HCEC 1CT (cell line): Measurements from ENCODE around the gene SETD1B.

Experiments
- DNase-seq: peaks from one replicate; pipeline ENCODE4 v3.0.0-alpha.2; 2017

The SETD1B gene

DNA sequence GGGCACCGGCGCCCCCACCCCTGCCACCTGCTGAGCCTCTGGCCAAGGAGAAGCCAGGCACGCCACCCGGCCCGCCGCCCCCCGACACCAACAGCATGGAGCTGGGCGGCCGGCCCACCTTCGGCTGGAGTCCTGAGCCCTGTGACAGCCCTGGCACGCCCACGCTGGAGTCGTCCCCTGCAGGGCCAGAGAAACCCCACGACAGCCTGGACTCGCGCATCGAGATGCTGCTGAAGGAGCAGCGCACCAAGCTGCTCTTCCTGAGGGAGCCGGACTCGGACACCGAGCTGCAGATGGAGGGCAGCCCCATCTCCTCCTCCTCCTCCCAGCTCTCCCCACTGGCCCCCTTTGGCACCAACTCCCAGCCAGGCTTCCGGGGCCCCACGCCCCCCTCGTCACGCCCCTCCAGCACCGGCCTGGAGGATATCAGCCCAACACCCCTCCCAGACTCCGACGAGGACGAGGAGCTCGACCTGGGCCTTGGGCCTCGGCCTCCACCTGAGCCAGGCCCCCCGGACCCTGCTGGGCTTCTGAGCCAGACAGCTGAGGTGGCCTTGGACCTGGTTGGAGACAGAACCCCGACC is 6.5 kb downstream of the SETD1B start:
- no peak for DNase-seq

DNA sequence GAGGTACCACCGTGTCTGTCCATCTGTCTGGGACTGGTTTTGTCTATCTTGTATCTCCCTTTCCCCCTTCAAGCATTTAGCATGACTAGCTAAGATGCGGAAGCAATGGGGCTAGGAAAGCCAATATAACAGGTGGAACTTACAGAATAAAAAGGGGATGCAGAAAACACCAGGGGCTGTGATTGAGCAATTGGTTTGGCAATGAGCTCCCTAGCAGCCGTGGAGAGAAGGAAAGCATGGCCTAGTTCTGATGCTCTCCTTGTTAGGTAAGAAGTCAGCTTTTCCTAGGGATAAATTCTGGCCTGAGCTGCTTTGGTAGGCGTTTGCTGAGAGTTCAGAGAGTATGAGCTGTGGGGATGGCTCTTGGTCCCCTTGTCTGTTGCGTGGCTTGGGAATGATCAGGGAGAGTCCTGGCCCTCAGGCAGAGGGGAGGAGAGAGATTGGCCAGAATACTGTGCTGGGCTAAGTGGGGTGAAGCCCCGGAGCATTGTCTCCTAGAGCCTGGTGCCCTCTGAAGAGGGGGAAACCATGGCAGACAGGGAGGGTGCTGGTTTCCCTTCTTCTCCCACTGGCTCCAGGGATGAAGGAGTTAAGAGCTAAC is 7.1 kb downstream of the SETD1B start:
- no peak for DNase-seq

DNA sequence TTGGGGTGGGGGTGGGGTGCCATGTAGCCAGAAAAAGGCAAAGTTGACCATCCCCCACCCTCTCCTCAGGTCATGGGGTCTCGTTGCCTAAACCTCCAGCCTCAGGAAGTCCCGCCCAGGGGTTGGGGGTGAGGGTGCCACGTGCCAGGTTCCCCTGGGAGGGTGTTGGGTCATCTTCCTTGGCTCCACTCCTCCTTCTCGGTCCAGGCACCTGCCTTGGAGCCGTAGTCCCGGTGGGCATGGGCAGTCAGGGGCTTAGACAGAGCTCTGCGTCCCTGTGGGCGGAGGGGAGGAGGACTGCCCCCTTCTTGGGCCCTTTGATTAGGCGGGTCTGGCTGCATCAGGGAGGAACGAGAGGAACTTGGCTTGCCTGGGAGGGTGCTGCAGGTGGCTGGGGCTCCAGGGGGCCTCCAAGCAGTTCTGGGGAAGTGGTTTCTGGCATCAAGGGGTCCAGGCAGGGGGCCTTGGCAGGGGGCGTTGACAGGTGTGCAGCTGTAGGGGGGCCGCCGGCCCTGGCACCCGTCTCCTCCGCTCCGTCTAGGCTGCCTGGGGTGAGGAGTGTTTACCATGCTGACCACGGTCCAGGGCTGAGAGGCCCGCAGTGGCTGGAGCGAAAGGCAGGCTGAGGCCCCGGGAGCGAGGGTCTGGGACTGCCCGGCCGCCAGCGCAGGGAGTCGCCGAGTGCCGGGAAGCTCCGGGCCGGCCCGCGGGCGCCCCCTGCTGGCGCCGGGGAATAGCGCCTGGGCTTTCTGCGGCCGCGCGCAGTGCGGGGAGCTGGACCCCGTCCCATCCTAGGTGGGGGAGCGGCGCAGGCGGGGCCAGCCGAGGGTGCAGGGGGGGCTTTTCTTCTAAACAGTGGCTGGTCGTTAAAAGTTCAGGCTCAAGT is 7.9 kb downstream of the SETD1B start:
- DNase-seq, result peak; percentile 68

DNA sequence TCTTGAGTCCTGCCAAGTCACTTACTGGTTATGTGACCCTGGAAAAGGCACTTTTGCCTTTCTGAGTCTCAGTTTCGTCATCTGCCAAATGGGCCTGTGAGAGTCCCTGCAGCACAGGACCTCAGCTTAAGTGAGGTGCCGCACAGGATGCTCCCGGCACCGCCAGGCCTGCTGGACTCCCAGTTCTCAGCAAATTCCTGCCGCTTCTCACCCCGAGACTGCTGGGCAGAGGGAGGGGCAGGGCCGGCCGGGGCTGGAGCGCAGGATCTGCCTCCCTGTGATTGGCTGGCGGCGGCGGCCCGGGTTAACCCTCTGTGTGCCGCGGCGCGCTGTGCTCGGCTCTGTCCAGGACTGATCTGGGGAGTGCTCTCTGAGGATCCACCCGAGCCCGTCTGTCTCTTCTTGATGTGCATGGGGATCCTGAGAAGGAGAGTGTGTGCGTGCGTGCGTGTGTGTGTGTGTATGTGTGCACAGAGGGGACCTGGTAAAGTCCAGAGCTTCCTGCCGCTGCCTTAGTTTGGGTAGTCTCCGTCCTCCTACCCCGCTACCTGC is 8.6 kb downstream of the SETD1B start:
- DNase-seq, result peak; percentile 71

DNA sequence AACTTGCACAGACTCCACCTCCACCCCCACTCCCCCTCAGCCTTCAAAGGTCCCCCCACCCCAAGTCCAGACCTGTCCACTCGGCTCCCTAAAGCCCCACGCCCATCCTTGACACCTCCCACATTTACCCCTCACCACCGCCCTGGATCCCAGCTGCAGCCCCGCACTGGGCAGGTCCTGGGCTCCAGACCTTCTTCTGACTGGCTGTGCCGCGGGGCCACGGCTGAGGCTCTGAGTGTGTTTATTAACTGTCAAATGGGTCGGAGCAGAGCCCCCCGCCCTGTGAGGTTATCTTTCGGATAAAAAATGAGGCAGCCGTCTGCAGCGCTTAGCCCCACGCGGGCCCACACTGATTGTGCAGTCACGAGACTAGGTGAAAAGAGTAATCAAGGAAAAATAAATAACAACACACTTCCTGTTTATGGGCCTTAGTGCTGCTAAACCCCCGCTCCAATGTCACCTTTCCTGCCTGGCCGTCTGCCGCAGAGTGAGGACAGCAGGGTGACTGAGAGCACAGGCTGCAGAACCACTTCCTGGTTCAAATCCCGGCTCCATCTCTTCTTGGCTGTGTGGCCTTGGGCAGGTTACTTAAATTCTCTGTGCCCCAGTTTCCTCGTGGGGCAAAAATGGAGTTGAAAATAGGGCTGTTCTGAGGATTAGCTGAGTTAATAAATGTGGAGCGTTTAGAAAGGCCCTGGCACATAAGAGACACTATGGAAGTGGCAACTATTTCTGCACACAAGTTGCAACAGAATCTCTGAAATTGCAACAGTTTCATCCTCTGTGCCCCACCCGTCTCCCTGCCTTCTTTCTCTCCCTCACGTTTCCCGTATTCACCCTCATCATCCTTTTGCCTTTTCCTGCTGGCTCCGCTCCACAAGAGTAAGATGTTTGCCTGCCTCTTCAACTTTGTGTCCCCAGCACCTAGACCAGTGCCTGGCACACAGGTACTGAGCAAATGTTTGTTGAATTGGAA is 9.4 kb downstream of the SETD1B start:
- DNase-seq, result no peak

DNA sequence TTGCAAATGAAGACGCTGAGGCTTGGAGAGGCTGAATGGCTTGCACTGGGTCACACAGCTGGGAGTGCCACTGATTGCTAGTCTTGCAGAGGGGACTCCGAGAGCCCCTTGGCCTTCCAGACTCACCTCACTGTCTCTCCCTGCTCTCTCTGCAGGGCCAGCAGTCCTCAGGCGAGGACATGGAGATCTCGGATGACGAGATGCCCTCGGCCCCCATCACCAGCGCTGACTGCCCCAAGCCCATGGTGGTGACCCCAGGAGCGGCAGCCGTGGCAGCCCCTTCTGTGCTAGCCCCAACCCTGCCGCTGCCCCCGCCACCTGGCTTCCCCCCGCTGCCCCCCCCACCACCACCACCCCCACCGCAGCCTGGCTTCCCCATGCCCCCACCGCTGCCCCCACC is 10.1 kb downstream of the SETD1B start:
- DNase-seq, result no peak

DNA sequence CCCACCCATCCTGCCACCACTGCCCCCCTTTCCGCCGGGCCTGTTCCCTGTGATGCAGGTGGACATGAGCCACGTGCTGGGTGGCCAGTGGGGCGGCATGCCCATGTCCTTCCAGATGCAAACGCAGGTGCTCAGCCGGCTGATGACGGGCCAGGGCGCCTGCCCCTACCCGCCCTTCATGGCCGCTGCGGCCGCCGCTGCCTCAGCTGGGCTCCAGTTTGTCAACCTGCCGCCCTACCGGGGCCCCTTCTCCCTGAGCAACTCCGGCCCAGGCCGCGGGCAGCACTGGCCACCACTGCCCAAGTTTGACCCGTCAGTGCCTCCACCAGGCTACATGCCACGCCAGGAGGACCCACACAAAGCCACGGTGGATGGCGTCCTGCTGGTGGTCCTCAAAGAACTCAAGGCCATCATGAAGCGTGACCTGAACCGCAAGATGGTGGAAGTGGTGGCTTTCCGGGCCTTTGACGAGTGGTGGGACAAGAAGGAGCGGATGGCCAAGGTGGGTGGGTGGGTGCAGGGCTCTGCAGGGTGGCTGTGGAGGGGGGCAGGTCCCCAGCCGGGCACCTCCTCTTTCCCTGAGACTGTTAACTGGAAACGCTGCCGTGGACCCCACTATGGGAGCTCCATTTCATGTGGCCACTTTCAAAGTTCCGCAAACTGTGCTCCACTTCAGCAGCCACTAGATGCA is 10.8 kb downstream of the SETD1B start:
- no peak for DNase-seq

DNA sequence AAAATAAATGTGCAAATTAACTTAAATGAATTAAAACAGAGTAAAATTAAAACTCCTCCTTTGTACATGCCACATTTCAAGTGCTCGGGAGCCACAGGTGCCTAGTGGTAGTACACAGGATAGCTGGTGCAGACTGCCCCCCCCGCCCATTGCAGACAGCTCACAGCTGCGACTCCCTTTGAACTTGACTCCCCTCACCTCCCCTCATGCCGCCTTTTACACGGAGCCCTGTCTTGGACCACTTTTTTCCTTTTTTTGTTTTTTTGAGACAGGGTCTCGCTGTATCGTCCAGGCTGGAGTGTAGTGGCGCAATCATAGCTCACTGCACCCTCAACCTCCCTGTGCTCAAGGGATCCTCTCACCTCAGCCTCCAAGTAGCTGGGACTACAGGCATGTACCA is 11.5 kb downstream of the SETD1B start:
- DNase-seq, result no peak

DNA sequence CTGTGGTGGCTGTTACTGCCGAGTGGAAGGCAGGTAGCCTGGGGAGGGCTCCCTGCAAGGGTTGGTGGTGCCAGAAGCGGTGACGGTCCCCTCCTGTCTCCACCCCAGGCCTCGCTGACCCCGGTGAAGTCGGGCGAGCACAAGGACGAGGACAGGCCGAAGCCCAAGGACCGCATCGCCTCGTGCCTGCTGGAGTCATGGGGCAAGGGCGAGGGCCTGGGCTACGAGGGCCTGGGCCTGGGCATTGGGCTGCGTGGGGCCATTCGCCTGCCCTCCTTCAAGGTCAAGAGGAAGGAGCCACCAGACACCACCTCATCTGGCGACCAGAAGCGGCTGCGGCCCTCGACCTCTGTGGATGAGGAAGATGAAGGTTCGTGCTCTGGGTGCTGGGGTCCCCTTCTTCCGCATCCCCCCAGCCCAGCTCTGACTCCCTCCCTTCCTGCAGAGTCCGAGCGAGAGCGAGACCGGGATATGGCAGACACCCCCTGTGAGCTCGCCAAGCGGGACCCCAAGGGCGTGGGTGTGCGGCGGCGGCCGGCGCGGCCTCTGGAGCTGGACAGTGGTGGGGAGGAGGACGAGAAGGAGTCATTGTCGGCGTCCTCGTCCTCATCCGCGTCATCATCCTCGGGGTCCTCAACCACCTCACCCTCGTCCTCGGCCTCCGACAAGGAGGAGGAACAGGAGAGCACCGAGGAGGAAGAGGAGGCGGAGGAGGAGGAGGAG is 13.3 kb downstream of the SETD1B start:
- no peak for DNase-seq

DNA sequence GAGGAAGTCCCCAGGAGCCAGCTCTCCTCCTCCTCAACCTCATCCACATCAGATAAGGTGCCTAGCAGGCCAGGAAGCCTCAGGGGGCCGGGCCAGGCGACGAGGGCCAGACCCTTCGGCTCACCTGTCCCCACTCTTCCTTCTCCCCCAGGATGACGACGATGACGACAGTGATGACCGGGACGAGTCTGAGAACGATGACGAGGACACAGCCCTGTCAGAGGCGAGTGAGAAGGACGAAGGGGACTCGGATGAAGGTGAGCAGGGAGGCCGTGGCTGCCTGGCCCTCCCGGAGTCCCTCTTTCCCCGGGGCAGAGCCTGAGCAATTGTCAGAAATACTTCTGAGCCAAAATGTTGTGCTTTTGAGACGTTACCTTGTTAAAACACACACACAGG is 13.8 kb downstream of the SETD1B start:
- no peak for DNase-seq

DNA sequence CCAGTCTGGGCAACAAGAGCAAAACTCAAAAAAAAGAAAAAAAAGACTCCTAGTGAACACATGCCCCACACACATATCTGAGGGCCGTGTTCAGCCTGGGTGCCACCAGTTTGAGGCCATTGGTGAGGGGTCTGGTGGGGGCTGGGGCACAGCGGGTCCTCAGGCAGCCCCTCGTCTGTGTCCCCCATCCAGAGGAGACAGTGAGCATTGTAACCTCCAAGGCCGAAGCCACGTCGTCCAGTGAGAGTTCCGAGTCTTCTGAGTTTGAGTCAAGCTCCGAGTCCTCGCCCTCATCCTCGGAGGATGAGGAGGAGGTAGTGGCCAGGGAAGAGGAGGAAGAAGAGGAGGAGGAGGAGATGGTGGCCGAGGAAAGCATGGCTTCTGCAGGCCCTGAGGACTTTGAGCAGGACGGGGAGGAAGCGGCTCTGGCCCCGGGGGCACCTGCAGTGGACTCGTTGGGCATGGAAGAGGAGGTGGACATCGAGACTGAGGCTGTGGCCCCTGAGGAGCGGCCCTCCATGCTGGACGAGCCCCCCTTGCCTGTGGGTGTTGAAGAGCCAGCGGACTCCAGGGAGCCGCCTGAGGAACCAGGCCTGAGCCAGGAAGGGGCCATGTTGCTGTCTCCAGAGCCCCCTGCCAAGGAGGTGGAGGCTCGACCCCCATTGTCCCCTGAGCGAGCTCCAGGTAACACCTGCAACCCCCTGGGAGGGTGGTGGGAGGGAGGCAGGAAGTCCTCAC is 15.6 kb downstream of the SETD1B start:
- DNase-seq, result no peak

DNA sequence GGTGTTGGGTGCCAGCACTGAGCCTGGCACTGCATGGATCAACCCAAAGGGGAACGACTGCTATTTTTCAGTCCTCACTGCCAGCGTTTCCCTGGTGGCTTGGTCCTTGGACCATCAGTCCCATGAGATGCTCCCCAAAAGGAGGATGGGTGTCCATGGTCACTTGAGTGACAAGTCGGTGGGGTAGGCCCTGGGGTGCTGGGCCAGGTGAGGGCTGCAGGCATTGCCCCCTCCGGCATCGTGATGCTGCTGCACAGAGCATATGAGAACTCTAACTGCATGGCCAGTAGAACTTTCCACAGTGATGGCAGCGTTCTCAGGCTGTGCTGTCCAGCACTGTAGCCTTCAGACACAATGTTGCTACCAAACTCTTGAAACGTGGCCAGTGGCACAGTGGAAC is 16.2 kb downstream of the SETD1B start:
- DNase-seq, result no peak

DNA sequence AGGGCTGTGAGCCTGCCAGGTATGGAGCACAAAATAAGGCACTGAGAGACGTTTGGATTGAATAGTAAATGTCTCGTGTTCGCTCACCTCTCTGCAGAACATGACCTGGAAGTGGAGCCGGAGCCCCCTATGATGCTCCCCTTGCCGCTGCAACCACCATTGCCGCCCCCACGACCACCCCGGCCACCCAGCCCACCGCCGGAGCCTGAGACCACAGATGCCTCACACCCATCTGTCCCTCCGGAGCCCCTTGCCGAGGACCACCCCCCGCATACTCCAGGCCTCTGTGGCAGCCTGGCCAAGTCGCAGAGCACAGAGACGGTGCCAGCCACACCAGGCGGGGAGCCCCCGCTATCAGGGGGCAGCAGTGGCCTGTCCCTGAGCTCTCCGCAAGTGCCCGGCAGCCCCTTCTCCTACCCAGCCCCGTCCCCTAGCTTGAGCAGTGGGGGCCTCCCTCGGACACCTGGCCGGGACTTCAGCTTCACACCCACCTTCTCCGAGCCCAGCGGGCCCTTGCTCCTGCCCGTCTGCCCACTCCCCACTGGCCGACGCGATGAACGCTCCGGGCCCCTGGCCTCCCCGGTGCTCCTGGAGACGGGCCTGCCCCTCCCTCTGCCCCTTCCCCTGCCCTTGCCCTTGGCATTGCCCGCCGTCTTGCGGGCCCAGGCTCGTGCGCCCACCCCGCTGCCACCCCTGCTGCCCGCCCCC is 18.7 kb downstream of the SETD1B start:
- no peak for DNase-seq

DNA sequence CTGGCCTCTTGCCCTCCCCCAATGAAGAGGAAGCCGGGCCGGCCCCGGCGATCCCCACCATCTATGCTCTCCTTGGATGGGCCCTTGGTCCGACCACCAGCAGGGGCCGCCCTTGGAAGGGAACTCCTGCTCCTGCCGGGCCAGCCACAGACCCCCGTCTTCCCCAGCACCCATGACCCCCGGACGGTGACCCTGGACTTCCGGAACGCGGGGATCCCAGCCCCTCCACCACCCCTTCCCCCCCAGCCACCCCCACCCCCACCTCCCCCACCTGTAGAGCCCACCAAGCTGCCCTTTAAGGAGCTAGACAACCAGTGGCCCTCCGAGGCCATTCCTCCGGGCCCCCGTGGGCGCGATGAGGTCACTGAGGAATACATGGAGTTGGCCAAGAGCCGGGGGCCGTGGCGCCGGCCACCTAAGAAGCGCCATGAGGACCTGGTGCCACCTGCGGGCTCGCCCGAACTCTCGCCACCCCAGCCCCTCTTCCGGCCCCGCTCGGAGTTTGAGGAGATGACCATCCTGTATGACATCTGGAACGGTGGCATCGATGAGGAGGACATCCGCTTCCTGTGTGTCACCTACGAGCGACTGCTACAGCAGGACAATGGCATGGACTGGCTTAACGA is 19.4 kb downstream of the SETD1B start:
- DNase-seq, result no peak

DNA sequence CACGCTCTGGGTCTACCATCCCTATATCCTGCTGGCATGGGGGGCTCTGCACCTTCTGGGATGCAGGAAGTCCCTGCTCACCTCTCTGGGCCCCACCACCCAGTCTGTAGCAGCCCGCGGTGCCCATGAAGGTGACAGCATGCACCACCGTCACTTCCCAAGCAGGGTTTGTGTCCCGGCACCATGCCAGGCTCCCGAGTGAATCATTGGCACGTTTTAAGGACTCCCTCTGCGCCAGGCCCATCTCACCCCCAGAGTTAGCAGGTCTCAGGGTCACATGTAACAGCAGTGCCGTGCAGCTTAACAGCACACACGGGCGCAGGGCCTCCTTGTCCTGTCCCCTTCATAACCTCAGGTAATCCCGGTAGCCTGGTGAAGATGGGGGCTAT is 19.9 kb downstream of the SETD1B start:
- no peak for DNase-seq

DNA sequence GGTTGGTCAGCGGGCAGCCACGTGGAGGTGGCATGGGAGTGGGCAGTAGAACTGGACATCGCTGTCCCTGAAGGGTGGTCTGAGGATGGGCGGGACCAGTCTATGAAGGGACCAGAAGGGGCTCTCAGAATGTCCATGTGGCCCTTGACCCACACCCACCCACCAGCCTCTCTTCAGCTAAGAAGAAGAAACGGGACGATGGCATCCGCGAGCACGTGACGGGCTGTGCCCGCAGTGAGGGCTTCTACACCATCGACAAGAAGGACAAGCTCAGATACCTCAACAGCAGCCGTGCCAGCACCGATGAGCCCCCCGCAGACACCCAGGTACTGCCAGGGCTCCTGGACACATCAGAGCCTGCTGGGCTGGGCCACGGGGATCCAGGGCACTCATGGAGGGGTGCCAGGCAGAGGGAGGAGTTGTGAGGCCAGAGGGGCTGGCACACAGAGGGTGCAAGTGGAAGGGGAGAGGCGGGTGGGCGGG is 21.3 kb downstream of the SETD1B start:
- no peak for DNase-seq

DNA sequence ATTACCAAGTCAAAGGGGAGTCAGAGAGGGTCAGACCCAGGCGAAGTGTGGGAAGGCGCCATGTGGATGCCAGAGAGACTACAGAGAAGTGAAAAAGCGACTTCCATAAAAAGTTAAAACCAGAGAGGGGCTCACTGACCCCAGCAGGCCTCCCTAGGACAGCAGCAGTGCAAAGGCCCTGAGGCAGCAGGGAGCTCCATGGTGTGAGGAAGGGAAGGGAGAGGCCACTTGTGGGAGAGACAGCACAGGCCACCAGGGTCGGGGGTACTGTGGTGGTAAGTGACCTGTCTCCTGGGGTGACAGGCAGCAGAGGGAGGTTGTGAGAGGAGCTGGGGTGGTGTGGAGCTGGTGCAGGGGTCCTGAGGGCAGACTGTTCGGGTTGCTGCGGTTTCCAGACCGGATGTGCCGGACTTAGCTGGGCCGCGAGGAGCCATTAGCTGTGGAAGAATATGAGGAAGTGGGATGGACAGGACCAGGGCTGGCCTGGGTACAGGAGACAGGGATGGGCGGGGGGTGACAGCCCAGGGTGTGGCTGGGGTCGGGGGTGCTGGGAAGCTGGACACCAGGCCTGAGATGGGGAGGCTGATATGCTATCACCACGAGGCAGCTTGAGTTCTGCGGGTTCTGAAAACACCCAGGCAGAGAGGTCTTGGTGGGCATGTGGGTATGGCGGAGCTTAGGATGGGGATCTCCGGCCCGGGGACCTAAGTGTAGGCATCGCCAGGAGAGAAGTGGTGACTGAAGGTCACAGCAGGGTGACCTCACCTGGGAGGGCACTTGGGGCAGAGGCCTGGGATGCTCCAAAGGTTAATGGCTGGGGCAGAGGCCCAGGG is 22.7 kb downstream of the SETD1B start:
- DNase-seq, result no peak

DNA sequence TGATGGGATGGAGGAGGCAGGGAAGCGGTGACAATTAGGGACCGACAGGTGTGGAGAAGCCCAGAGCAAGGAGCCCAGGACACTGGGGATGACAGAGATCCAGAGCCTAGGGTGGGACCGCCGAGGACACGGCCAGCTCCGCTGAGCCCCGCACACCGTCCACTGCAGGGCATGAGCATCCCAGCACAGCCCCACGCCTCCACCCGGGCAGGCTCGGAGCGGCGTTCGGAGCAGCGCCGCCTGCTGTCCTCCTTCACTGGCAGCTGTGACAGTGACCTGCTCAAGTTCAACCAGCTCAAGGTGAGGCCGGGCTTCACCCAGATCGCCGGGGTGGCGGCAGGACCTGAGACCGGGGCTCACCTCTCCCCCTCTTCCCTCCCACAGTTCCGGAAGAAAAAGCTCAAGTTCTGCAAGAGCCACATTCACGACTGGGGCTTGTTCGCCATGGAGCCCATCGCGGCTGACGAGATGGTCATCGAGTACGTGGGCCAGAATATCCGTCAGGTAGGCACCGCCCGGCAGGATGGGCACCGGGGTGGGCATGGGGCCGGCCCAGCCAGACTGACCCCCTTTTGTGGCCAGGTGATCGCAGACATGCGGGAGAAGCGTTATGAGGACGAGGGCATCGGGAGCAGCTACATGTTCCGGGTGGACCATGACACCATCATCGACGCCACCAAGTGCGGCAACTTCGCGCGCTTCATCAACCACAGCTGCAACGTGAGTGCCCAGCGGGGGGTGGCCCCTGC is 23.7 kb downstream of the SETD1B start:
- no peak for DNase-seq
